Measurements from ENCODE around the gene DPP10.

Gene DPP10

DNA sequence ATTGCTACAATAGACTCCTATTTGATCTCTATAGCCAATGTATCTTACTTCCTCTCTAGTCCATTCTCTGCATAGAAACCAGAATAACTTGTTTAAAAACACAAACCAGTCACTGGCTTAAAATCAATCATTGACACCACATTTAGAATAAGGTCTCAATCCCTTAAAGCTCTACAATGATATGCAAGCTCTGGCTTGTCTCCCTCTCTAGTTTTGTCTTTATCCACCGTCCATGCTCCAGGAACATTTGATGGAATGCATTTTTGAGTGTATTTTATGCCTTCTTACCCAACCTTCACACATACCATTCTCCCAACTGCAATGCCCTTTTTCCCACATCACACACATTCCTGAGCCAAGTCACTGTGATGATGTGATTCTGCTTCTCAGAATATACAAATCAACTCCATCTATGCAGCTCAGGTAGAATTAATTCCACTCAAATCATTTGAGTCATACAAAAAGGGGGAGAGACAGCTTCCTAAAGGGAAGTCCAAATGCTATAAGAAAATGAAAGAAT, 1107.2 kb downstream of the DPP10 start:
- Histone ChIP-seq H3K9me3 (ENCODE audit: control insufficient read depth in 5 of 5, low read length in 5 of 5) (no peaks in the 10 kb centered on the region), H3K9ac (ENCODE audit: low read length in 5 of 5) (no peak overlapping the region), H3K4me3 (ENCODE audit: low read depth in 1 of 5, low read length in 5 of 5) (no peak overlapping the region), H3K36me3 (ENCODE audit: control insufficient read depth in 5 of 5, insufficient read depth in 5 of 5, low read length in 5 of 5) (no peaks in the 10 kb centered on the region), H3K27me3 (ENCODE audit: control insufficient read depth in 5 of 5, insufficient read depth in 4 of 5, low read length in 5 of 5) (no peaks in the 10 kb centered on the region), H3K27ac (ENCODE audit: low read depth, low read length) (no peak overlapping the region), H3K4me1 (ENCODE audit: control insufficient read depth in 5 of 5, insufficient read depth in 5 of 5, low read length in 5 of 5) (no peaks in the 10 kb centered on the region)

DNA sequence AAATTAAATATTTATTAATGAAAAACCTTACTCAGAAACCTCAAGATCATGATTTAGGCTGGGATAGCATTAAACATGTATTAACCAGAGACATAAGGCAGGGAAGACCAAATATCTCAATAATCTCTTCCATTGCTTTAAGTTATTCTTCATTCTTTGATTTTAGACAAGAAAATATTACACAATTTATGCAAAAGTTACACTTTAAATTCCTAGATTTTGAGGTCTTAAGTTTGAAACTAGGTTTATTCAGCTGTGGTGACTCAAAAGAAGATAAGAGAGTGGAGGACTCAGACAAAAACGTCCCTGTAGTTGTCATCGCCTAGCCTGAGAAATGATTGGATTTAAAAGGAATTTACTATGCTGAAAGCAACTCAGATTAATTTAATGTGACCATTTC, 1110.3 kb downstream of the DPP10 start:
- H3K27ac ChIP-seq (ENCODE audit: low read depth, low read length): no peak overlapping the region
- H3K9ac ChIP-seq (ENCODE audit: low read length in 5 of 5): no peak overlapping the region
- H3K4me1 ChIP-seq (ENCODE audit: control insufficient read depth in 5 of 5, insufficient read depth in 5 of 5, low read length in 5 of 5): no peaks in the 10 kb centered on the region
- H3K9me3 ChIP-seq (ENCODE audit: control insufficient read depth in 5 of 5, low read length in 5 of 5): no peaks in the 10 kb centered on the region
- no peaks in the 10 kb centered on the region for H3K27me3 ChIP-seq (ENCODE audit: control insufficient read depth in 5 of 5, insufficient read depth in 4 of 5, low read length in 5 of 5)
- H3K4me3 ChIP-seq (ENCODE audit: low read depth in 1 of 5, low read length in 5 of 5): no peak overlapping the region
- no peaks in the 10 kb centered on the region for H3K36me3 ChIP-seq (ENCODE audit: control insufficient read depth in 5 of 5, insufficient read depth in 5 of 5, low read length in 5 of 5)

DNA sequence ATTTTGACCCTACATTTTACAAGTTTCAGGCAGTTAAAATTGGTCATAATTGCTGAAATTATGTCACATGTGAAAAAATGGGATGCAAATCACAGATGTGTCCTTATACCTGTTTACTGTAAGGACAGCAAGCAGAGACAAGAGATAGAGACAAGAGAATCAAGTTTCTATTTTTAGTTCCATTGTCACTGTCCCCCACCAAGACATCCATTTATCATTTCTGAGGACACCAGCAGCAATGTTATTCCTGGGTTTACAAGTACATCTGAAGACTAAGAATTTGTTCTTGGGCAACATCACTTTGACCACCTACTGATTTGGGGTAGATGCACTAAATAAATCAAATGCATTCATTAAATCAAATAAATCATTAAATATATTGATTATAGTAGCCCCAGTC, 1111.7 kb downstream of the DPP10 start:
- H3K9ac ChIP-seq (ENCODE audit: low read length in 5 of 5): no peak overlapping the region

DNA sequence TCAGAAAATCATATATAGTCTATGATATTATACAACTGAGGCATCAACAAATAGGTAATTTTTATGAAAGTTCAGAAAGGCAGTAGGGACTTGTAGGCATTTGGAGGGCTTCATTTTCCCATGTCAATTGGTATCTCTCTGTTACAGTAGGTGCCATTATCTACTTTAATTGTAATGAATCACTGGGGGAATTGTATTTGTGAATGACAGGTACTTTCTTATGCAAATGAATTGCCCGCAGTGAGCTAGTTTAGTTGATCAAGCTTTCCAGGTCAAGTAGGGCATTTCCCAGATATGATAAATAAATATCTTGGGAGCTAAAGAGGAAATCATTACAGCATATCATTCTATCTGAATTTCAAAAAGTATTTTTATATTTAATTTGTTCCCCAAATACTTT, 1116.3 kb downstream of the DPP10 start:
- H3K9me3 ChIP-seq (ENCODE audit: control insufficient read depth in 5 of 5, low read length in 5 of 5): peaks cover 0 to 3% (median 0%) of the 10 kb centered on the region in 5 donors
- H3K4me1 ChIP-seq (ENCODE audit: control insufficient read depth in 5 of 5, insufficient read depth in 5 of 5, low read length in 5 of 5): no peaks in the 10 kb centered on the region
- H3K27ac ChIP-seq (ENCODE audit: low read depth, low read length): no peak overlapping the region
- H3K27me3 ChIP-seq (ENCODE audit: control insufficient read depth in 5 of 5, insufficient read depth in 4 of 5, low read length in 5 of 5): no peaks in the 10 kb centered on the region
- H3K9ac ChIP-seq (ENCODE audit: low read length in 5 of 5): no peak overlapping the region
- H3K36me3 ChIP-seq (ENCODE audit: control insufficient read depth in 5 of 5, insufficient read depth in 5 of 5, low read length in 5 of 5): no peaks in the 10 kb centered on the region
- H3K4me3 ChIP-seq (ENCODE audit: low read depth in 1 of 5, low read length in 5 of 5): no peak overlapping the region

More for the DNA sequence above, 1111.7 kb downstream of the DPP10 start:
- H3K27me3 ChIP-seq (ENCODE audit: control insufficient read depth in 5 of 5, insufficient read depth in 4 of 5, low read length in 5 of 5): no peaks in the 10 kb centered on the region
- no peaks in the 10 kb centered on the region for H3K36me3 ChIP-seq (ENCODE audit: control insufficient read depth in 5 of 5, insufficient read depth in 5 of 5, low read length in 5 of 5)
- peaks cover 0 to 3% (median 0%) of the 10 kb centered on the region in 5 donors for H3K9me3 ChIP-seq (ENCODE audit: control insufficient read depth in 5 of 5, low read length in 5 of 5)
- no peak overlapping the region for H3K27ac ChIP-seq (ENCODE audit: low read depth, low read length)
- H3K4me3 ChIP-seq (ENCODE audit: low read depth in 1 of 5, low read length in 5 of 5): no peak overlapping the region
- no peaks in the 10 kb centered on the region for H3K4me1 ChIP-seq (ENCODE audit: control insufficient read depth in 5 of 5, insufficient read depth in 5 of 5, low read length in 5 of 5)

DNA sequence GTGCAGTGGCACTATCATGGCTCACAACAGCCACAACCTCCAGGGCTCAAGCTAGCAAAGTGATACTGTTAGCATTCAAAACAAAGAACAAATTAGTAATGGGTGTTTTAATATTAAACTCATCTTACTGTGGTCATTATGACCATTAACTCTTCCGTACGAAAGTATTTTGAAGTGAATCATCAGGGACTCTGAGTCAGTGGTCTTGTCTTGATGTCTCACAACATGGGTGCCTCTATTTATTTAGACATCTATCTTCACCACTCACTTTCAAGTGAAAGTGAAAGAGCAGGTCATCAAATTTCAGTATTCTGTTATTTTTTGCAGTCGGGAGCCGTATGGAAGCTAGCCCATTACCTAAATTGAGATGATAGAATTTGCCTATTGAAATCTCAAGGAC, 1118.2 kb downstream of the DPP10 start:
- H3K27me3 ChIP-seq (ENCODE audit: control insufficient read depth in 5 of 5, insufficient read depth in 4 of 5, low read length in 5 of 5): no peaks in the 10 kb centered on the region
- peaks cover 0 to 3% (median 0%) of the 10 kb centered on the region in 5 donors for H3K9me3 ChIP-seq (ENCODE audit: control insufficient read depth in 5 of 5, low read length in 5 of 5)
- H3K4me1 ChIP-seq (ENCODE audit: control insufficient read depth in 5 of 5, insufficient read depth in 5 of 5, low read length in 5 of 5): no peaks in the 10 kb centered on the region
- no peaks in the 10 kb centered on the region for H3K36me3 ChIP-seq (ENCODE audit: control insufficient read depth in 5 of 5, insufficient read depth in 5 of 5, low read length in 5 of 5)
- no peak overlapping the region for H3K27ac ChIP-seq (ENCODE audit: low read depth, low read length)
- H3K4me3 ChIP-seq (ENCODE audit: low read depth in 1 of 5, low read length in 5 of 5): no peak overlapping the region
- H3K9ac ChIP-seq (ENCODE audit: low read length in 5 of 5): no peak overlapping the region

DNA sequence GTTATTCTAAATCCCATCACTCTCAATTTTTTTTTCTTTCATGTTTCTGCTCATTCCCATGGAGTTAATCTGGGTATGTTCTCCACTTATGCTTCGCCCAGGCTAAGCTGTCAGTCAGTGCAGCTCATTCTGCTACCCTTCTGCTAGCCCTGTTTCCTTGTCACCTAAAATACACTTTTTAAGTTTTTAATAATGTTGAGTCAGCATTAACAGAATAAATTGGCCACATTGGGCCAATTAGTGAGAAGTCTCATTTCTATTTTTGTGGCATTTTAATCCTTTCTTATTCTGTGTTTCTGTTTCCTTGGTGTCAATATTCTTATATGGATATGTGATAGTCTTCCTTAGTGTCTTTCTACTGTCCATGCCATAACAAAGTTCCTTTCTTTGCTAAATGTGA, 1126.2 kb downstream of the DPP10 start:
- Histone ChIP-seq H3K4me3 (ENCODE audit: low read depth in 1 of 5, low read length in 5 of 5) (no peak overlapping the region), H3K9ac (ENCODE audit: low read length in 5 of 5) (no peak overlapping the region), H3K27me3 (ENCODE audit: control insufficient read depth in 5 of 5, insufficient read depth in 4 of 5, low read length in 5 of 5) (no peaks in the 10 kb centered on the region)

DNA sequence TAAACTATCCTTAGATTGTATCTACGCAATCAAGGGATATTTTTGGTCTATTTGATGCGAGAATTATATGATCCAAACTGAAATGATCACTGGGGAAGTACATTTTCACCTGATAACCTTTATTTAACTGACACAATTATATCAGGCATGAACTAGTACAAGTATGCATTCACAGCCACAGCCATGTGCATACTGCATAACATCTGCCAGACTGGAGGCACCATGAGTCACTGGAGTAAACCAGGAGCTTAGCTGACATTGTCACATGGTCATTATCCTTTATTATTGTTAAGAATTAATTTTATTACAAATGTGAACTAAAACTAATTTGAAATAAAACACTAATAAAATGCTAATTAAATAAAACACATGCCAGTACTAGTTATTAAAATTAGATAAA, 1127.1 kb downstream of the DPP10 start:
- Histone ChIP-seq H3K27ac (ENCODE audit: low read depth, low read length) (no peak overlapping the region), H3K36me3 (ENCODE audit: control insufficient read depth in 5 of 5, insufficient read depth in 5 of 5, low read length in 5 of 5) (no peaks in the 10 kb centered on the region), H3K4me3 (ENCODE audit: low read depth in 1 of 5, low read length in 5 of 5) (no peak overlapping the region), H3K27me3 (ENCODE audit: control insufficient read depth in 5 of 5, insufficient read depth in 4 of 5, low read length in 5 of 5) (no peaks in the 10 kb centered on the region), H3K9me3 (ENCODE audit: control insufficient read depth in 5 of 5, low read length in 5 of 5) (no peaks in the 10 kb centered on the region), H3K4me1 (ENCODE audit: control insufficient read depth in 5 of 5, insufficient read depth in 5 of 5, low read length in 5 of 5) (no peaks in the 10 kb centered on the region), H3K9ac (ENCODE audit: low read length in 5 of 5) (no peak overlapping the region)

More for the DNA sequence above, 1126.2 kb downstream of the DPP10 start:
- H3K27ac ChIP-seq (ENCODE audit: low read depth, low read length): no peak overlapping the region
- no peaks in the 10 kb centered on the region for H3K9me3 ChIP-seq (ENCODE audit: control insufficient read depth in 5 of 5, low read length in 5 of 5)
- no peaks in the 10 kb centered on the region for H3K4me1 ChIP-seq (ENCODE audit: control insufficient read depth in 5 of 5, insufficient read depth in 5 of 5, low read length in 5 of 5)
- H3K36me3 ChIP-seq (ENCODE audit: control insufficient read depth in 5 of 5, insufficient read depth in 5 of 5, low read length in 5 of 5): no peaks in the 10 kb centered on the region

DNA sequence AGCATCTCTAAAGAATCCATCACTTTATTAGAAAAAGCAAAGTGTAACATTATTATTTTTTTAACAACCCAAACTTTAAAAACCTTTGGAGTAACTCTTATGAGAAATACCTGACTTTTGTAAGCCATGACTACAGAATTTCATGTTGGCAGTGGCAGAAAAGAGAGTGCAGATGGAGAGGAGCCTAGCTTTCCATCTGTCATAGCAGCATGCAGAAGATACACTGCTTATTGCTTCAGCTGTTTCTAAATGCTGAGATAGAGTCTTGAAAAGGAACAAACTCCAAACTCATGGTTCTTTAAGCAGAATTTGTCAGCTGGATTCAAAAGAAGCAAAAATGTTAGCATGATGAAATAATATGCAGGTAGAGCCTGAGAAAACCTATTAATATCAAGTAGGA, 1130.3 kb downstream of the DPP10 start:
- Histone ChIP-seq H3K27me3 (ENCODE audit: control insufficient read depth in 5 of 5, insufficient read depth in 4 of 5, low read length in 5 of 5) (no peaks in the 10 kb centered on the region), H3K27ac (ENCODE audit: low read depth, low read length) (no peak overlapping the region), H3K9ac (ENCODE audit: low read length in 5 of 5) (no peak overlapping the region), H3K4me1 (ENCODE audit: control insufficient read depth in 5 of 5, insufficient read depth in 5 of 5, low read length in 5 of 5) (no peaks in the 10 kb centered on the region), H3K4me3 (ENCODE audit: low read depth in 1 of 5, low read length in 5 of 5) (no peak overlapping the region), H3K9me3 (ENCODE audit: control insufficient read depth in 5 of 5, low read length in 5 of 5) (no peaks in the 10 kb centered on the region), H3K36me3 (ENCODE audit: control insufficient read depth in 5 of 5, insufficient read depth in 5 of 5, low read length in 5 of 5) (no peaks in the 10 kb centered on the region)

DNA sequence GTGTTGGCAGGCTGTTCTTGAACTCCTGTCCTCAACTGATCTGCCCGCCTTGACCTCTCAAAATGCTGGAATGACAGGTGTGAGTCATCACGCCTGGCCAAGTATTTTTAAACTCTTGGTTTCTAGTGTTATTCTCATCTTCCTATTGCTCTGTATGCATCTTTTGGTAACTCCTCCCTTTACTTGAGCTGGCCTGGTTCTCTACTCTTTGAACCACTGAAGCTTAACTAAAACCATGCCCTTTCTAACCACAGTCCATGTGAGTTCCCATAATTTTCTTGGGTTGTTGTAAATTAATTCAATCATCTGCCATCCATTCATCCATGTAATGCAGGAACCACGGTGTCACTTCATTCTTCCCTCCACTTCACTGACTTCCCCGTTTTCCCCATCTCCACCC, 1131.3 kb downstream of the DPP10 start:
- Histone ChIP-seq H3K27ac (ENCODE audit: low read depth, low read length) (no peak overlapping the region), H3K4me3 (ENCODE audit: low read depth in 1 of 5, low read length in 5 of 5) (no peak overlapping the region), H3K36me3 (ENCODE audit: control insufficient read depth in 5 of 5, insufficient read depth in 5 of 5, low read length in 5 of 5) (no peaks in the 10 kb centered on the region), H3K27me3 (ENCODE audit: control insufficient read depth in 5 of 5, insufficient read depth in 4 of 5, low read length in 5 of 5) (no peaks in the 10 kb centered on the region), H3K4me1 (ENCODE audit: control insufficient read depth in 5 of 5, insufficient read depth in 5 of 5, low read length in 5 of 5) (no peaks in the 10 kb centered on the region), H3K9me3 (ENCODE audit: control insufficient read depth in 5 of 5, low read length in 5 of 5) (no peaks in the 10 kb centered on the region), H3K9ac (ENCODE audit: low read length in 5 of 5) (no peak overlapping the region)

DNA sequence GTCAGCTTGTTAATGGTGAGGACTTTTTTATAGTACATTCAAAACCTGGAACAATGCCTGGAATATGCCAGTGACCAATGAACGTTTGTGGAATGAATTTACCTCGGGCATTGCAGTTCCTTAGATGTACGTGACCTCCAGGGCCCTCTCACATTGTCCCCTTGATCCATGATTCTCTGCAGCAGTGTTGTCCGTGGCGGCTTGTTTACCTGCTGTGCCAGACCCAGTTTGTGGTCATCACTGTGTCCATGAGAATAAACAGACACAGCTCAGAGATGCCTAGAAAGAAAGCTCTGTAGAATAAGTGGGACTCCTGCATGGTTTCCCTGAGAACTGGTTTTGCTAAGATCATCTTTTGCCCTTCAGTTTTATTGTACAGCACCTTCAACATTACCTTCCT, 1132.2 kb downstream of the DPP10 start:
- no peaks in the 10 kb centered on the region for H3K36me3 ChIP-seq (ENCODE audit: control insufficient read depth in 5 of 5, insufficient read depth in 5 of 5, low read length in 5 of 5)
- no peak overlapping the region for H3K4me3 ChIP-seq (ENCODE audit: low read depth in 1 of 5, low read length in 5 of 5)
- no peak overlapping the region for H3K9ac ChIP-seq (ENCODE audit: low read length in 5 of 5)
- H3K27me3 ChIP-seq (ENCODE audit: control insufficient read depth in 5 of 5, insufficient read depth in 4 of 5, low read length in 5 of 5): no peaks in the 10 kb centered on the region
- no peaks in the 10 kb centered on the region for H3K9me3 ChIP-seq (ENCODE audit: control insufficient read depth in 5 of 5, low read length in 5 of 5)
- H3K27ac ChIP-seq (ENCODE audit: low read depth, low read length): no peak overlapping the region
- no peaks in the 10 kb centered on the region for H3K4me1 ChIP-seq (ENCODE audit: control insufficient read depth in 5 of 5, insufficient read depth in 5 of 5, low read length in 5 of 5)

DNA sequence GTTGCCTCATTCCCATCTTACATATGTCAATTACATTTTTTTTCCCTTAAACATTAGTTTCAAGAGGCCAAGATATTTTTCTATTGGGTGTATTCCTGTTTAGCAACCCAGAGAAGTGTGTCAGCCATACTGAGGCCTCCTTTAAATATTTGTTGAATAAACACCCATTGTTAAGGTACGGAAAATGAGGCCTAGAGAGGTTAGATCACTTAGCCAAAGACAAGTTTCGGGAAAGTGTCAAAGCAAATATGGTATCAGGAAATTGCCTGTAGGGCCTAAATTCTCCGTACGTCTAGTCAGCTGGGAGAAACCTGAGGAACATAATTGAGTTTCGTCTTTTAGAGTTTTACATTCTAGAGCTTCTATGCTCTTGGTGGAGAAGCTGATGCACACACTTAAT, 1138.3 kb downstream of the DPP10 start:
- H3K4me1 ChIP-seq (ENCODE audit: control insufficient read depth in 5 of 5, insufficient read depth in 5 of 5, low read length in 5 of 5): no peaks in the 10 kb centered on the region
- H3K27me3 ChIP-seq (ENCODE audit: control insufficient read depth in 5 of 5, insufficient read depth in 4 of 5, low read length in 5 of 5): no peaks in the 10 kb centered on the region
- no peaks in the 10 kb centered on the region for H3K36me3 ChIP-seq (ENCODE audit: control insufficient read depth in 5 of 5, insufficient read depth in 5 of 5, low read length in 5 of 5)
- H3K9me3 ChIP-seq (ENCODE audit: control insufficient read depth in 5 of 5, low read length in 5 of 5): no peaks in the 10 kb centered on the region
- H3K27ac ChIP-seq (ENCODE audit: low read depth, low read length): no peak overlapping the region
- no peak overlapping the region for H3K9ac ChIP-seq (ENCODE audit: low read length in 5 of 5)
- no peak overlapping the region for H3K4me3 ChIP-seq (ENCODE audit: low read depth in 1 of 5, low read length in 5 of 5)
